CD4-positive, CD25-positive, alpha-beta regulatory T cell (primary cell): ENCODE results near the gene MTCP1. TPM values are rescaled to one million over a fixed set of nuclear protein-coding genes. Genes with fewer than 3 reads are reported as not detected.

Experiments
- ATAC-seq, 2 donors: fragments of 150-1000 bp; cut with Tn5 transposase; one replicate each; pipeline ENCODE4 v1.10.0; 2021; ENCODE audit warnings: low read depth in 2 of 2, moderate number of reproducible peaks in 2 of 2, moderate library complexity in 1 of 2
- DNase-seq, 3 donors: peaks; one replicate each; pipeline versions ENCODE4 v3.0.0 to v3.0.0-alpha.2; 2012 to 2022; ENCODE audit warnings: mixed read lengths in 1 of 3
- H3K27ac ChIP-seq: one replicate; pipeline ENCODE4 v1.7.0; 2013; ENCODE audit warnings: mild to moderate bottlenecking, low read length; ENCODE audit not compliant: insufficient read depth, poor library complexity, severe bottlenecking
- H3K27me3 ChIP-seq: one replicate; pipeline ENCODE4 v1.7.0; 2013; ENCODE audit warnings: low read length; ENCODE audit not compliant: control insufficient read depth, insufficient read depth
- H3K36me3 ChIP-seq: one replicate; pipeline ENCODE4 v1.7.0; 2013; ENCODE audit warnings: mild to moderate bottlenecking, low read length, moderate library complexity; ENCODE audit not compliant: control insufficient read depth, insufficient read depth
- H3K4me1 ChIP-seq: 2 replicates; pipeline ENCODE4 v1.7.0; 2013; ENCODE audit warnings: mild to moderate bottlenecking, low read length; ENCODE audit not compliant: insufficient read depth, control insufficient read depth, poor library complexity, severe bottlenecking
- H3K4me3 ChIP-seq: one replicate; pipeline ENCODE4 v1.7.0; 2013; ENCODE audit warnings: low read depth, mild to moderate bottlenecking, low read length, moderate library complexity
- H3K9me3 ChIP-seq, 2 experiments: 1 replicate in 1 of 2; 2 replicates in 1 of 2; pipeline ENCODE4 v1.7.0; 2013; ENCODE audit warnings: low read length in 2 of 2, mild to moderate bottlenecking in 1 of 2, moderate library complexity in 1 of 2; ENCODE audit not compliant: control insufficient read depth in 2 of 2
- H3K27ac Mint-ChIP-seq, 3 donors: one replicate each; pipeline ENCODE4 v1.8.0; 2020 to 2022; ENCODE audit warnings: mild to moderate bottlenecking in 3 of 3, mixed read lengths in 3 of 3, moderate library complexity in 2 of 3
- H3K27me3 Mint-ChIP-seq: one replicate; pipeline ENCODE4 v1.8.0; 2022; ENCODE audit warnings: mild to moderate bottlenecking, mixed read lengths
- H3K36me3 Mint-ChIP-seq: one replicate; pipeline ENCODE4 v1.8.0; 2020; ENCODE audit warnings: mixed read lengths
- H3K4me1 Mint-ChIP-seq, 4 donors: one replicate each; pipeline ENCODE4 v1.8.0; 2020 to 2022; ENCODE audit warnings: mixed read lengths in 4 of 4, mild to moderate bottlenecking in 1 of 4
- H3K4me3 Mint-ChIP-seq, 4 donors: one replicate each; pipeline ENCODE4 v1.8.0; 2020 to 2022; ENCODE audit warnings: mild to moderate bottlenecking in 4 of 4, mixed read lengths in 4 of 4, moderate library complexity in 3 of 4
- H3K9me3 Mint-ChIP-seq, 7 donors: one replicate each; pipeline ENCODE4 v1.8.0; 2020 to 2022; ENCODE audit warnings: mixed read lengths in 7 of 7, mild to moderate bottlenecking in 3 of 7, moderate library complexity in 2 of 7
- polyA plus RNA-seq, 4 donors: library from polyadenylated mRNA; unstranded; fragments of 300-500 nt; fragmentation: Illumina TruSeq; gene quantifications; one replicate each; pipeline ENCODE4 v1.2.3, GENCODE V29; 2021
- total RNA-seq: library from RNA; stranded (reverse); gene quantifications from one replicate; pipeline ENCODE4 v1.2.3, GENCODE V29; 2022

Gene MTCP1
- total and polyA plus RNA-seq, 5 donors from 2014 or later, result 16.1 to 30.6 (median 25.2) TPM

DNA sequence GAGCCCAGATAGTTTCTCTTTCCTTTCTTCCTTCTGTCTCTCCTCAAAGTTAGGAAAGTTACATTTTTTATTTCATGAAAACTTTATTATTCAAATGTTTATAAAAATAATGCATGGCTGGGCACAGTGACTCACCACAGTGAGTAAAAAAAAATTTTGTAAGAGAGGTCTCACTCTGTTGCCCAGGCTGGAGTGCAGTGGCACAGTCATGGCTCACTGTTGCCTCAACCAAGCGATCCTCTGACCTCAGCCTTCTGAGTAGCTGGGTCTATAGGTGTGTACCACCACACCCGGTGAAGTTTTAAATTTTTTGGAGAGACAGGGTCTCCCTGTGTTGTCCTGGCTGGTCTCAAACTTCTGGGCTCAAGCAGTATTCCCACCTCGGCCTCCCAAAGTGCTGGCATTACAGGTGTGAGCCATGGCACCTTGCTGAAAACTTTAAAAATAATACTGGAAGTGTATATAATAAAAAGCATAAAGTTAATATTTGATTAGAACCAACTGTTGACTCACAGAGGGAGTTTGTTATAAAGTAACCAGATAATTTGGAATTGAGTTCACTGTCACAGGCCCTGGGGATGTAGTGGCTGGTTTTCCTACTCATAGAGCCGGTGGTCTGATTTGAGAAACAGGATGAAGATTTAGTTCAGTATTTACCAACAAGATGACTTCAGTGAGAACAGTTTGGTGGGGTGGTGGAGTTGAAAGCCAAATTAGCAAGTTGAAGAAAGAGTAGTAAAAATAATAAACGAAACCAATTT, 18.0 kb downstream of the MTCP1 start:
- DNase-seq, result no peak
- Histone ChIP-seq H3K9me3 (no peaks in the 10 kb centered on the region), H3K27ac (no peak overlapping the region), H3K4me3 (no peak overlapping the region), H3K27me3 (no peaks in the 10 kb centered on the region), H3K4me1 (peaks cover 12% of the 10 kb centered on the region), H3K36me3 (peaks cover 10% of the 10 kb centered on the region)
- no peak for ATAC-seq
- peaks cover 12% of the 10 kb centered on the region for H3K36me3 Mint-ChIP-seq
- H3K4me1 Mint-ChIP-seq, result peaks cover 0 to 28% (median 5%) of the 10 kb centered on the region in 4 donors
- H3K4me3 Mint-ChIP-seq, result no peak overlapping the region
- peak overlapping the region in 2 of 3 donors; percentile 39 to 94 for H3K27ac Mint-ChIP-seq
- H3K9me3 Mint-ChIP-seq, result no peaks in the 10 kb centered on the region
- no peaks in the 10 kb centered on the region for H3K27me3 Mint-ChIP-seq

DNA sequence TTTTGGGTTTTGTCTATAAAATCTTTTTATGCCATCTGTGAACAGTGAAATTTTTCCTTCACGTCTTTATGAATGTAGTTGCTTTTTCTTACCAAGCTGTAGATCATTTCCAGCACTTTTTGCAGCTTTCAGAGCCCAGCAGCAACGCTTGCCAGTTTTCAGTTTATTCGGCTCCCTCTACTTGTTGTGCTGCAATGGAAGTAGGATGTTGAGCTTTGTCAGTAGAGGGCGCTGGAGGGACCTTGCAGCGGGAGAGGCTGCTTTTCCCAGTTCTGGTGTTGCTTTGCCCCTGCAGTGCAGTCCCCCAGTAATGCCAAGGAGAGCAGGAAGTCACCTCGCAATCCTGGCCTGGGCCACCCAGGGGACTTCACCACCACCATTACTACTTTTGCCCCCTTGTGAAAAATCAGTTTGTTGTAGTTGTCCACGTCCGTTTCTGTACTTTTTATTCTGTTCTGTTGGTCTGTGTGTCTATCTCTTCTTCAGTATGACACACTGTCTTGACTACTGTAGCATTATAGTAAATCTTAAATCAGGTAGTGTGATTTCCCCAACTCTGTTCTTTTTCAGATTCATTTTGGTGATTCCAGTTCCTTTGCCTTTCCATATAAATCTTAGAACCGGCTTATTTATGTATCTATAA, 21.8 kb downstream of the MTCP1 start:
- Mint-ChIP-seq H3K27ac (peak overlapping the region in 1 of 3 donors; percentile 1), H3K36me3 (peaks cover 12% of the 10 kb centered on the region), H3K27me3 (no peaks in the 10 kb centered on the region), H3K9me3 (no peaks in the 10 kb centered on the region), H3K4me3 (no peak overlapping the region), H3K4me1 (peaks cover 0 to 14% (median 8%) of the 10 kb centered on the region in 4 donors)
- DNase-seq (peak; percentile 18 to 60 (median 34)), ATAC-seq (no peak)
- peaks cover 16% of the 10 kb centered on the region for H3K36me3 ChIP-seq
- no peaks in the 10 kb centered on the region for H3K4me1 ChIP-seq
- no peak overlapping the region for H3K27ac ChIP-seq
- H3K9me3 ChIP-seq, result no peaks in the 10 kb centered on the region
- H3K27me3 ChIP-seq, result no peaks in the 10 kb centered on the region
- no peak overlapping the region for H3K4me3 ChIP-seq

DNA sequence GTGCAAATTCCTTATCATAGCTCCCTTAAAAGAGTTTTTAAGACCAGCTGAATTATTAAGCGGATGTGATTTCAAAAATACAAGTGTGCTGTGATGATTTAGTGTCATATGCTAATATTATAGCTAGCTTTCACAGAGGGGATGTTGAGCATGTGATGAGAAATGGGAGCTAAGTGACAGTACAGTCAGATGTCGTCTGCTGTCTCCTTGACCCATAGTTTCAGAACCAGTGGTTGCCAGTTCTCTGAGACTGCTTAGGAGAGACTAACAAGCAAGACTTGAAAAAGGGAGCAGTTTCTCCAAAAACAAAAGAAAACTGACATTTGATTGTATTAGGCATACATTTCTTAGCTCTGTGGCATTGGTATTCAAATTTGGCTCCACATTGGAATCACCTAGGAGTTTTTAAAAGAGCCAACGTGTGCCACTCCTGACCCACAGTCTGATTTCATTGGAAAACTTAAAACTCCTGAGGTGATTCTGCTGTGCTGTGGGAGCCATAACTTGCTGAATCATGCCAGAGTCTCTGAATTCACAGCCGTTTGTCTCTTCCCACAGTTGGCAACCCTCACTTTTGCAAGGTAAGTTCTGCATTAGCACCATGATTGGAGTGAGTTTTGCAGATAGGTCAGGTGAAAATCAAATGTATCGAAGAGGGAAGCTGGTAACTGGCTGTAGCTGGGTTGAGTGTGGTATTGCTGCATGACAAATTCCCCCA, 24.0 kb downstream of the MTCP1 start:
- Mint-ChIP-seq H3K27me3 (no peaks in the 10 kb centered on the region), H3K36me3 (peaks cover 5% of the 10 kb centered on the region), H3K27ac (no peak overlapping the region), H3K9me3 (no peaks in the 10 kb centered on the region), H3K4me1 (peaks cover 0 to 16% (median 8%) of the 10 kb centered on the region in 4 donors), H3K4me3 (no peak overlapping the region)
- Histone ChIP-seq H3K4me3 (no peak overlapping the region), H3K27ac (no peak overlapping the region), H3K4me1 (no peaks in the 10 kb centered on the region), H3K27me3 (no peaks in the 10 kb centered on the region), H3K9me3 (no peaks in the 10 kb centered on the region), H3K36me3 (peaks cover 16% of the 10 kb centered on the region)
- ATAC-seq (no peak), DNase-seq (no peak)

DNA sequence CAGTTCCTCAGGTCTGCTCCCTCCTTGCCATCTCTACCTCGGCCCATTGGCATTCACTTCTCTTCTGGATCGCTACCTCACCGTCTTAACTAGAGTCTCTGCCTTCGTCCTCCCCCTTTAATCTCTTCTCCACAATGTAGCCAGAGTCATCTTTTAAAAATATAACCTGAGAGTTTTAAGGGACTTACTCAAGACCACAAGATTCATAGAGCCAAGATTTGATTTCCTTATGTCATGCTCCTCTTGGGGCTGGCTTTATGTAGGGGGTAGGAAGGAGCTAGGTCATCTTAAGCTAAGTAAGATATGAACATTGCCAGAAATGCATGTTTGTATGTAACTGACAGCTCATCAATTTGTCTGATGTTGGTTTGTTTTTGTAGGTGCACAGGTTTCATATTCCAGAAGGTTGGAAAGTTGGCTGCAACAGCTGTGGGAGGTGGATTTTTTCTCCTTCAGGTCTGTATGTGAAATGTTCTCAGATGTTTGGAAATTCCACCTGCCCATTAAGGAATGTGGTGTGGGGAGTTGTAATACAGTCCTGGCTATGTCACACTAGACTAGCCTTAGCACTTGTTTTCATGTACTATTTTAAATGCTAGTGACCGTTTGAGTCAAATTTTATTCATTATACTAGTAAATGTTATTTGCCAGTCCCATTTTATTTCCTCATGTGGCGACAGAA, 24.7 kb downstream of the MTCP1 start:
- no peaks in the 10 kb centered on the region for H3K36me3 Mint-ChIP-seq
- H3K36me3 ChIP-seq, result peaks cover 12% of the 10 kb centered on the region
- DNase-seq (no peak), ATAC-seq (no peak)
- no peak overlapping the region for H3K27ac ChIP-seq
- no peak overlapping the region for H3K27ac Mint-ChIP-seq
- H3K9me3 Mint-ChIP-seq, result no peaks in the 10 kb centered on the region
- H3K27me3 ChIP-seq, result no peaks in the 10 kb centered on the region
- H3K27me3 Mint-ChIP-seq, result no peaks in the 10 kb centered on the region
- H3K4me3 ChIP-seq, result no peak overlapping the region
- peaks cover 0 to 16% (median 8%) of the 10 kb centered on the region in 4 donors for H3K4me1 Mint-ChIP-seq
- no peak overlapping the region for H3K4me3 Mint-ChIP-seq
- no peaks in the 10 kb centered on the region for H3K4me1 ChIP-seq
- H3K9me3 ChIP-seq, result no peaks in the 10 kb centered on the region

DNA sequence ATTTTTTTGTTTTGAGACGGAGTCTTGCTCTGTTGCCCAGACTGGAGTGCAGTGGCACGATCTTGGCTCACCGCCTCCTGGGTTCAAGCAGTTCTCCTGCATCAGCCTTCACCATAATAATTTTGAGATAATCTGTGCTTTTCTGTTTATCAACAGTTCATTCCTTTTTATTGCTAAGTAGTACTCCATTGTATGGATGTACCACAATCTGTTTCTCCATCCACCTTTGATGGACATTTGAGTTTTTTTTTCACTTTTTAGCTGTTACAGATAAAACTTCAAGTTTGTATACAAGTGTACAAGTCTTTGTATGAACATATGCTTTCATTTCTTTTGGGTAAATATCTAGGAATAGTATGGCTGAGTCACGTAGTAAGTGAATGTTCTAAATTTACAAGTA, 35.2 kb downstream of the MTCP1 start:
- Histone ChIP-seq H3K4me3 (no peak overlapping the region), H3K36me3 (peaks cover 15% of the 10 kb centered on the region), H3K4me1 (no peaks in the 10 kb centered on the region), H3K9me3 (peaks cover 0 to 2% of the 10 kb centered on the region in 2 experiments), H3K27me3 (no peaks in the 10 kb centered on the region), H3K27ac (no peak overlapping the region)
- Mint-ChIP-seq H3K4me3 (no peak overlapping the region), H3K4me1 (peaks cover 10 to 28% (median 17%) of the 10 kb centered on the region in 4 donors), H3K27me3 (no peaks in the 10 kb centered on the region), H3K9me3 (peaks cover 0 to 6% (median 0%) of the 10 kb centered on the region in 7 donors), H3K27ac (no peak overlapping the region), H3K36me3 (peaks cover 20% of the 10 kb centered on the region)
- ATAC-seq, result no peak
- DNase-seq, result no peak

DNA sequence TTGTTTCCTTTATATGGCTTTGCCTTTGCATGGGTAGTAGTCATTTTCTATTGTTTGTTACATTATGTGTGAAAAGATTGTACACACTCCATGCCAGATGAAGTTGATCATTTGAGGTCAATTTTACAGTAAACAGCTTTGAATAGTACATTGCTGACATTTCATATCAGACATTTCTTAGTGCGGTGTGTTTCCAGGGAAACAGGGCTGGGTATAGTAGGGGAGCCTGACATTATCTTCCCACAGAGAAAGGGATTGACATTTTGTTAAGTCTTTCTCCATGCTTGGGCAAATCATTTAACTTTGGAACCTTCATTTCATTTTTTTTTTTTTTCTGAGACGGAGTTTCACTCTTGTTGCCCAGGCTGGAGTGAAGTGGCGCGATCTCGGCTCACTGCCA, 39.3 kb downstream of the MTCP1 start:
- Mint-ChIP-seq H3K4me3 (no peak overlapping the region), H3K27ac (peak overlapping the region in 2 of 3 donors; percentile 63), H3K36me3 (peaks cover 16% of the 10 kb centered on the region), H3K9me3 (peaks cover 0 to 6% (median 0%) of the 10 kb centered on the region in 7 donors), H3K4me1 (peaks cover 12 to 33% (median 14%) of the 10 kb centered on the region in 4 donors), H3K27me3 (peaks cover 2% of the 10 kb centered on the region)
- ATAC-seq, result no peak
- no peak for DNase-seq
- Histone ChIP-seq H3K4me1 (peaks cover 7% of the 10 kb centered on the region), H3K4me3 (no peak overlapping the region), H3K27ac (no peak overlapping the region), H3K27me3 (no peaks in the 10 kb centered on the region), H3K9me3 (peaks cover 0 to 2% of the 10 kb centered on the region in 2 experiments), H3K36me3 (peaks cover 15% of the 10 kb centered on the region)

DNA sequence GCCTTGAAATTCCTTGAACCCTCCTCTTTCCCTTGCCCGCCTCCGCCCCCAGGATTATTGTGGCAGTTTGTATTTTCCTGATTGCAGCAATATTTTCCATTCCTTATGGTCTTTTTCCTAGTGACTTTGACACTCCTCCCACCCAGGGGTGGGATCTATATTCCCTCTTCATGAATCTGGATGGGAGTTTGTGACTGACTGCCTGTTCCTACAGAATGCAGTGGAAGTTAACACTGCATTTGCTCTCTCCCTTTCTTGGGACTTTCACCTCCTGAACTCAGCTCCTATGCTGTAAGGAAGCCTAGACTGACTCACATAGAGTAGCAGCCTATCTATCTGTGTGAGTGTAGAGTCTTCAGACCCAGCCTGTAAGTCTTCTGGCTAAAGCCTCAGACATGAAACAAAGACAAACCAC, 42.1 kb downstream of the MTCP1 start:
- Mint-ChIP-seq H3K36me3 (no peaks in the 10 kb centered on the region), H3K4me1 (peaks cover 12 to 31% (median 15%) of the 10 kb centered on the region in 4 donors), H3K27me3 (peaks cover 11% of the 10 kb centered on the region), H3K9me3 (no peaks in the 10 kb centered on the region), H3K4me3 (peak overlapping the region; percentile 42 to 90 (median 64)), H3K27ac (peak overlapping the region in 1 of 3 donors; percentile 92)
- Histone ChIP-seq H3K4me1 (peaks cover 7% of the 10 kb centered on the region), H3K4me3 (no peak overlapping the region), H3K36me3 (no peaks in the 10 kb centered on the region), H3K27me3 (no peaks in the 10 kb centered on the region), H3K27ac (no peak overlapping the region), H3K9me3 (no peaks in the 10 kb centered on the region)
- DNase-seq (no peak), ATAC-seq (no peak)
